ENCODE data around the gene EPS8L1. TPM values are rescaled to one million over a fixed set of nuclear protein-coding genes. Genes with fewer than 3 reads are reported as not detected.

EPS8L1 gene
- polyA plus RNA-seq, 1 donor (not counting 4 experiments of a cell fraction or from before 2014, with no cell fraction given), result 26.0 TPM

GRCh38 chr19:55048446-55048845 lies 27.2 kb upstream of the EPS8L1 start:
- Histone ChIP-seq H3K4me3 (ENCODE audit: control insufficient read depth in 2 of 3, extremely low read depth in 1 of 3, insufficient read depth in 2 of 3, low read depth in 1 of 3, low read length in 3 of 3) (no peak overlapping the region), H3K27ac (ENCODE audit: control insufficient read depth, insufficient read depth, low read length) (no peak overlapping the region), H3K9ac (ENCODE audit: control insufficient read depth, extremely low read depth, insufficient read depth, low read length) (no peak overlapping the region), H3K9me1 (ENCODE audit: control insufficient read depth, extremely low read depth, insufficient read depth, low read length) (no peaks in the 10 kb centered on the region), H3K4me2 (ENCODE audit: control insufficient read depth, extremely low read depth, insufficient read depth, low read depth, low read length) (no peak overlapping the region), H3K36me3 (ENCODE audit: control insufficient read depth in 2 of 2, extremely low read depth in 1 of 2, insufficient read depth in 2 of 2, low read length in 2 of 2) (peaks cover 28 to 30% of the 10 kb centered on the region in 2 experiments), H4K20me1 (ENCODE audit: control insufficient read depth, extremely low read depth, insufficient read depth, low read length) (no peaks in the 10 kb centered on the region), H3K4me1 (ENCODE audit: control insufficient read depth, extremely low read depth, insufficient read depth, low read length) (no peaks in the 10 kb centered on the region), H3K9me3 (ENCODE audit: control insufficient read depth, low read depth, low read length) (no peaks in the 10 kb centered on the region), H3K79me2 (ENCODE audit: control insufficient read depth, insufficient read depth, low read length) (no peaks in the 10 kb centered on the region), H3K27me3 (ENCODE audit: control insufficient read depth, extremely low read depth, insufficient read depth, low read length) (no peaks in the 10 kb centered on the region), H2AFZ (ENCODE audit: control insufficient read depth, low read length) (no peak overlapping the region)
- dilution Hi-C loops (cut with MboI; ENCODE audit: extremely low pct_ligation_motif_present, low sequenced_read_pairs), result no loop called here
- DNase-seq (ENCODE audit: low read depth, low spot score), result no peak
- no peak for TF ChIP-seq EZH2 (IDR thresholded peaks at IDR 0.05; ENCODE audit: low read length)
- no peak for TF ChIP-seq CTCF (optimal IDR thresholded peaks at IDR 0.05 in 1 of 3, IDR thresholded peaks at IDR 0.05 in 1 of 3, conservative IDR thresholded peaks at IDR 0.05 in 1 of 3; ENCODE audit: extremely low read depth in 1 of 3, insufficient read depth in 2 of 3, low read length in 3 of 3)
- FAIRE-seq, result no peak

- no peak for DNase-seq (ENCODE audit: low read depth, low spot score)
- no peak for FAIRE-seq
- H3K27ac ChIP-seq (ENCODE audit: control insufficient read depth, insufficient read depth, low read length), result no peak overlapping the region
- dilution Hi-C loops (cut with MboI; ENCODE audit: extremely low pct_ligation_motif_present, low sequenced_read_pairs), result no loop called here
- H3K36me3 ChIP-seq (ENCODE audit: control insufficient read depth in 2 of 2, extremely low read depth in 1 of 2, insufficient read depth in 2 of 2, low read length in 2 of 2), result peaks cover 26 to 33% of the 10 kb centered on the region in 2 experiments
- H3K4me3 ChIP-seq (ENCODE audit: control insufficient read depth in 2 of 3, extremely low read depth in 1 of 3, insufficient read depth in 2 of 3, low read depth in 1 of 3, low read length in 3 of 3), result no peak overlapping the region
- H3K9me1 ChIP-seq (ENCODE audit: control insufficient read depth, extremely low read depth, insufficient read depth, low read length), result no peaks in the 10 kb centered on the region
- H3K4me1 ChIP-seq (ENCODE audit: control insufficient read depth, extremely low read depth, insufficient read depth, low read length), result no peaks in the 10 kb centered on the region
- no peak overlapping the region for H3K9ac ChIP-seq (ENCODE audit: control insufficient read depth, extremely low read depth, insufficient read depth, low read length)
- H3K79me2 ChIP-seq (ENCODE audit: control insufficient read depth, insufficient read depth, low read length), result no peaks in the 10 kb centered on the region
- no peak overlapping the region for H2AFZ ChIP-seq (ENCODE audit: control insufficient read depth, low read length)
- H3K27me3 ChIP-seq (ENCODE audit: control insufficient read depth, extremely low read depth, insufficient read depth, low read length), result no peaks in the 10 kb centered on the region
- no peaks in the 10 kb centered on the region for H3K9me3 ChIP-seq (ENCODE audit: control insufficient read depth, low read depth, low read length)
- no peak for TF ChIP-seq CTCF (optimal IDR thresholded peaks at IDR 0.05 in 1 of 3, IDR thresholded peaks at IDR 0.05 in 1 of 3, conservative IDR thresholded peaks at IDR 0.05 in 1 of 3; ENCODE audit: extremely low read depth in 1 of 3, insufficient read depth in 2 of 3, low read length in 3 of 3)
- no peak for TF ChIP-seq EZH2 (IDR thresholded peaks at IDR 0.05; ENCODE audit: low read length)
- no peaks in the 10 kb centered on the region for H4K20me1 ChIP-seq (ENCODE audit: control insufficient read depth, extremely low read depth, insufficient read depth, low read length)
- no peak overlapping the region for H3K4me2 ChIP-seq (ENCODE audit: control insufficient read depth, extremely low read depth, insufficient read depth, low read depth, low read length)
Observed at GRCh38 chr19:55050749-55051532, 24.7 kb upstream of the EPS8L1 start.

All from keratinocyte (primary cell).